Measurements from ENCODE around the gene TBC1D5.

- TF ChIP-seq CTCF (IDR thresholded peaks at IDR 0.05; ENCODE audit: low read depth, low read length, poor library complexity, severe bottlenecking) (no peak), EZH2phosphoT487 (IDR thresholded peaks at IDR 0.05; ENCODE audit: borderline replicate concordance, low read length) (no peak)
Observed at GRCh38 chr3:17759901-17760300, 17.5 kb upstream of the TBC1D5 start.
